Skeletal muscle tissue (tissue), 4 donors: ENCODE data around the gene ZNF134. TPM values are rescaled to one million over a fixed set of nuclear protein-coding genes. Genes with fewer than 3 reads are reported as not detected.
A peak's percentile ranks its signal among the peaks of the same experiment; 100 is the strongest.

Experiments used
- H3K27ac ChIP-seq: one replicate; pipeline ENCODE4 v1.7.0; 2013; ENCODE audit warnings: mild to moderate bottlenecking, low read depth, low read length, inconsistent platforms
- H3K27me3 ChIP-seq, 3 donors: one replicate each; pipeline ENCODE4 v1.7.0; 2013; ENCODE audit warnings: low read length in 3 of 3; ENCODE audit not compliant: control insufficient read depth in 3 of 3, insufficient read depth in 3 of 3
- H3K36me3 ChIP-seq, 3 donors: one replicate each; pipeline ENCODE4 v1.7.0; 2013; ENCODE audit warnings: low read length in 3 of 3; ENCODE audit not compliant: control insufficient read depth in 3 of 3, insufficient read depth in 3 of 3
- H3K4me1 ChIP-seq, 3 donors: one replicate each; pipeline ENCODE4 v1.7.0; 2013; ENCODE audit warnings: low read length in 3 of 3, mild to moderate bottlenecking in 3 of 3; ENCODE audit not compliant: control insufficient read depth in 3 of 3, insufficient read depth in 3 of 3
- H3K4me3 ChIP-seq, 3 donors: one replicate each; pipeline ENCODE4 v1.7.0; 2013; ENCODE audit warnings: low read length in 3 of 3
- H3K9ac ChIP-seq, 3 donors: one replicate each; pipeline ENCODE4 v1.7.0; 2013; ENCODE audit warnings: low read length in 3 of 3, mild to moderate bottlenecking in 3 of 3, moderate library complexity in 2 of 3, low read depth in 1 of 3
- H3K9me3 ChIP-seq, 3 donors: one replicate each; pipeline ENCODE4 v1.7.0; 2013; ENCODE audit warnings: low read length in 3 of 3; ENCODE audit not compliant: control insufficient read depth in 3 of 3
- total RNA-seq: library from RNA; depleted of rRNA; stranded (reverse); fragments of >200 nt; gene quantifications from one replicate; pipeline ENCODE4 v1.2.3, GENCODE V29; 2014
- donor health status: Osteomylitis.

The ZNF134 gene
- total RNA-seq, 1 donor from 2014 or later: 17.7 TPM

- Histone ChIP-seq H3K27ac (no peak overlapping the region), H3K9ac (no peak overlapping the region), H3K4me1 (peaks cover 13 to 22% (median 17%) of the 10 kb centered on the region in 3 donors), H3K4me3 (peak overlapping the region in 1 of 3 donors; percentile 41), H3K27me3 (no peaks in the 10 kb centered on the region), H3K36me3 (peaks cover 45 to 52% (median 45%) of the 10 kb centered on the region in 3 donors), H3K9me3 (peaks cover 23 to 56% (median 41%) of the 10 kb centered on the region in 3 donors)
Observed at GRCh38 chr19:57587529-57587928, 26.5 kb upstream of the ZNF134 start.

- no peak overlapping the region for H3K27ac ChIP-seq
- H3K9ac ChIP-seq: peak overlapping the region in 1 of 3 donors; percentile 86
- peaks cover 4 to 11% (median 8%) of the 10 kb centered on the region in 3 donors for H3K36me3 ChIP-seq
- H3K4me1 ChIP-seq: peaks cover 8 to 13% (median 9%) of the 10 kb centered on the region in 3 donors
- peak overlapping the region; percentile 70 to 93 (median 86) for H3K4me3 ChIP-seq
- H3K9me3 ChIP-seq: peaks cover 0 to 10% (median 10%) of the 10 kb centered on the region in 3 donors
- no peaks in the 10 kb centered on the region for H3K27me3 ChIP-seq
Observed at GRCh38 chr19:57599377-57599760, 14.7 kb upstream of the ZNF134 start.

- H3K9ac ChIP-seq: peak within 1 kb of the TSS; percentile 73 to 86 (median 80)
- H3K9me3 ChIP-seq: peaks cover 0 to 15% (median 12%) of the 10 kb centered on the region in 3 donors
- H3K27ac ChIP-seq: no peak within 1 kb of the TSS
- H3K36me3 ChIP-seq: peaks cover 9 to 16% (median 13%) of the 10 kb centered on the region in 3 donors
- peaks cover 8 to 13% (median 9%) of the 10 kb centered on the region in 3 donors for H3K4me1 ChIP-seq
- no peaks in the 10 kb centered on the region for H3K27me3 ChIP-seq
- H3K4me3 ChIP-seq: peak within 1 kb of the TSS; percentile 70 to 93 (median 86)
Observed at GRCh38 chr19:57599761-57600383, 14.2 kb upstream of the ZNF134 start, which contains the start of gene ZNF530. Gene ZNF530, plus strand, starts transcription at chr19:57599885. Its CDS starts 4,461 bp downstream, at chr19:57604346.

GRCh38 chr19:57606931-57607330 is 7.1 kb upstream of the ZNF134 start:
- H3K9me3 ChIP-seq: peaks cover 0 to 39% (median 12%) of the 10 kb centered on the region in 3 donors
- H3K27ac ChIP-seq: no peak overlapping the region
- H3K9ac ChIP-seq: no peak overlapping the region
- H3K4me1 ChIP-seq: no peaks in the 10 kb centered on the region
- no peak overlapping the region for H3K4me3 ChIP-seq
- no peaks in the 10 kb centered on the region for H3K27me3 ChIP-seq
- peaks cover 26 to 37% (median 34%) of the 10 kb centered on the region in 3 donors for H3K36me3 ChIP-seq

- Histone ChIP-seq H3K4me1 (peaks cover 6 to 16% (median 12%) of the 10 kb centered on the region in 3 donors), H3K27me3 (no peaks in the 10 kb centered on the region), H3K4me3 (no peak overlapping the region), H3K36me3 (peaks cover 20 to 22% (median 21%) of the 10 kb centered on the region in 3 donors), H3K27ac (no peak overlapping the region), H3K9ac (no peak overlapping the region), H3K9me3 (peaks cover 10 to 25% (median 13%) of the 10 kb centered on the region in 3 donors)
Observed at GRCh38 chr19:57611113-57611512, 2.9 kb upstream of the ZNF134 start.

GRCh38 chr19:57615346-57615745 is 1.3 kb downstream of the ZNF134 start:
- Histone ChIP-seq H3K9ac (no peak overlapping the region), H3K27ac (no peak overlapping the region), H3K4me1 (peaks cover 6 to 16% (median 12%) of the 10 kb centered on the region in 3 donors), H3K36me3 (peaks cover 50 to 54% (median 53%) of the 10 kb centered on the region in 3 donors), H3K9me3 (peaks cover 40 to 49% (median 48%) of the 10 kb centered on the region in 3 donors), H3K4me3 (peak overlapping the region; percentile 90 to 99 (median 95)), H3K27me3 (no peaks in the 10 kb centered on the region)

GRCh38 chr19:57620673-57621348 is 6.8 kb downstream of the ZNF134 start:
- Histone ChIP-seq H3K27me3 (no peaks in the 10 kb centered on the region), H3K27ac (no peak overlapping the region), H3K9me3 (peaks cover 61 to 78% (median 77%) of the 10 kb centered on the region in 3 donors), H3K9ac (no peak overlapping the region), H3K36me3 (peaks cover 72 to 84% (median 82%) of the 10 kb centered on the region in 3 donors), H3K4me1 (peaks cover 0 to 1% (median 0%) of the 10 kb centered on the region in 3 donors), H3K4me3 (peak overlapping the region; percentile 7 to 58 (median 8))

GRCh38 chr19:57623091-57623490 is 9.0 kb downstream of the ZNF134 start:
- Histone ChIP-seq H3K27ac (no peak overlapping the region), H3K36me3 (peaks cover 51 to 61% (median 59%) of the 10 kb centered on the region in 3 donors), H3K4me3 (no peak overlapping the region), H3K9ac (no peak overlapping the region), H3K4me1 (no peaks in the 10 kb centered on the region), H3K9me3 (peaks cover 49 to 68% (median 65%) of the 10 kb centered on the region in 3 donors), H3K27me3 (no peaks in the 10 kb centered on the region)

GRCh38 chr19:57632987-57633831 is 19.2 kb downstream of the ZNF134 start, which contains the start of gene ZNF211:
Gene ZNF211, plus strand, starts transcription at chr19:57633168. Its CDS starts 179 bp downstream, at chr19:57633347.
- H3K27ac ChIP-seq: peak within 1 kb of the TSS; percentile 68
- H3K27me3 ChIP-seq: no peaks in the 10 kb centered on the region
- peak within 1 kb of the TSS; percentile 85 to 93 (median 90) for H3K4me3 ChIP-seq
- peak within 1 kb of the TSS; percentile 83 to 89 (median 87) for H3K9ac ChIP-seq
- peaks cover 25 to 34% (median 29%) of the 10 kb centered on the region in 3 donors for H3K36me3 ChIP-seq
- peaks cover 7 to 28% (median 10%) of the 10 kb centered on the region in 3 donors for H3K9me3 ChIP-seq
- H3K4me1 ChIP-seq: peaks cover 13 to 16% (median 15%) of the 10 kb centered on the region in 3 donors
